Activated CD4-positive, alpha-beta T cell treated with anti-CD3 and anti-CD28 coated beads, Interleukin-2, amount 10 ng/mL, durations not matched to agents 24 days and 14 days (primary cell): ENCODE data around the gene FAF1. TPM values are rescaled to one million over a fixed set of nuclear protein-coding genes. Genes with fewer than 3 reads are reported as not detected.
"Not testable (repeated sequence)": the region's sequence is repeated elsewhere in the genome, so short reads cannot be mapped to it uniquely, and the experiment has no call there.

Source experiments
- DNase-seq: peaks from one replicate; pipeline ENCODE4 v3.0.0; 2022
- H3K27ac Mint-ChIP-seq: one replicate; pipeline ENCODE4 v1.8.0; 2022; ENCODE audit warnings: mild to moderate bottlenecking, mixed read lengths
- H3K27me3 Mint-ChIP-seq: one replicate; pipeline ENCODE4 v1.8.0; 2022; ENCODE audit warnings: mixed read lengths
- H3K36me3 Mint-ChIP-seq: one replicate; pipeline ENCODE4 v1.8.0; 2022; ENCODE audit warnings: low read depth, mild to moderate bottlenecking, mixed read lengths
- H3K4me1 Mint-ChIP-seq: one replicate; pipeline ENCODE4 v1.8.0; 2021; ENCODE audit warnings: mixed read lengths
- H3K4me3 Mint-ChIP-seq: one replicate; pipeline ENCODE4 v1.8.0; 2022; ENCODE audit warnings: mild to moderate bottlenecking, moderate library complexity, mixed read lengths
- H3K9me3 Mint-ChIP-seq: one replicate; pipeline ENCODE4 v1.8.0; 2021; ENCODE audit warnings: mixed read lengths
- intact Hi-C: fragments of 100-400 bp; cut with micrococcal nuclease; formaldehyde crosslinking; loops from one replicate; pipeline ENCODE4 v1.15.1; 2023
- total RNA-seq: library from RNA; stranded (reverse); gene quantifications from 2 replicates; pipeline ENCODE4 v1.2.3, GENCODE V29; 2022

FAF1 gene
- total RNA-seq, 1 donor from 2014 or later = 63.7 TPM

DNA sequence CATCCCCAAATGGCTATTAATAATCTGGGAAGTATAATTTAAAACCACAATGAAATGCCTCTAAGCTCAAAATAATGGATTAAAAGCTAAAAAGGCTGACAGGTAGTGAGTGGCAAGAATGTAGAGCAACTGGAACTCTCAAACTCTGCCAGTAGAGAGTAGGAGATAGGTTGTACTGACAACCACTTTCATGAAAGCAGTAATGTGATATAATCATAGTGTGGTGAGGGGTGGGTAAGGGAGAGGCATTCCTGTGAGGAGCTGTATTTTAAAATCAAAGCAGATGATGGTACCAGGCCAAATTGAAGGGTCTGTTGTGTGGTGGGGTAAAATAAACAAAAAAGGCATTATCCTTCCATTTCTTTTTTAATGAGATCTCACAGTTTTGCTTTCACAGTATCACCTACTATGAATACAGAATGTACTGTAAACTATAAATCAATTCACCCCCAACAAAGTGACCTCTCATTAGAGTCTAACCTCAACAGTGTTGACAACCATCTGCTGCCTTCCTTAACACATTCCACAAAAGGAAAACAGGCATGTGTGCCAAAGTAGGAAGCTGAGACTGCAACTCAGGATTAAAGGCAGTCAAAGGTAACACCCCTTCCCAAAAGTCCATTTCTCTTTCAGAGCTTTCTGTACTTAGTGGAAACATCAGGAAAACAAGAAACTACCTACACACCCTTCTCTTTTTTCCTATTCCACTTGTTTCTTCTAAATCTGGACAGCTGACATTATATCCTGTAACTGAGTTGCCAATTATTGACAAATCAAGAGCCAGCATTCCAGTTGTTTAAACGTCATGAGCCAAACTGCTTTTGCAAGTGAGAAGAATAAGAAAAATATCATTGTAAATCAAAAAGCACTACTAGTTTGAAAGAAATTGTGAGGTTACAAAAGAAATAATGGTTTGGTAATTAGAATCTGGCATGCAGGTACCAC lies 130.8 kb downstream of the FAF1 start:
- H3K27ac Mint-ChIP-seq = no peak overlapping the region
- H3K27me3 Mint-ChIP-seq = no peaks in the 10 kb centered on the region
- H3K9me3 Mint-ChIP-seq = peaks cover 3% of the 10 kb centered on the region
- intact Hi-C loops = no loop called here
- H3K4me1 Mint-ChIP-seq = peaks cover 5% of the 10 kb centered on the region
- no peak for DNase-seq
- peaks cover 5% of the 10 kb centered on the region for H3K36me3 Mint-ChIP-seq
- no peak overlapping the region for H3K4me3 Mint-ChIP-seq

DNA sequence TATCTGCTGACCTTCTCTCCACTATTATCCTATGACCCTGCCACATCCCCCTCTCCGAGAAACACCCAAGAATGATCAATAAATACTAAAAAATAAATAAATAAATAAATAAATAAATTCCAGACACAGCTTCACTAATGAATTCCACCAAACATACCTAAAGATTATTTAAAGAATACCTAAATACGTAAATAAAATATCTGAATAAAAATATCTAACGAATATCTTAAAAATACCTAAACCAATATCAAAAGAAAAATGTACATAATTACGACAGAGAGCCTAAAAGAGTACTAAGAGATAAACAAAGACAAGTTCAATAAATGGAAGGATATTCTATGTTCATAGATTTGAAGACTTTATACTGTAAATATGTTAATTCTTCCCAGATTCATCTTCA lies 132.5 kb downstream of the FAF1 start:
- Mint-ChIP-seq H3K4me3 (no peak overlapping the region), H3K36me3 (no peaks in the 10 kb centered on the region), H3K4me1 (no peaks in the 10 kb centered on the region), H3K27ac (no peak overlapping the region), H3K27me3 (no peaks in the 10 kb centered on the region), H3K9me3 (no peaks in the 10 kb centered on the region)
- intact Hi-C loops = no loop called here
- DNase-seq = no peak

DNA sequence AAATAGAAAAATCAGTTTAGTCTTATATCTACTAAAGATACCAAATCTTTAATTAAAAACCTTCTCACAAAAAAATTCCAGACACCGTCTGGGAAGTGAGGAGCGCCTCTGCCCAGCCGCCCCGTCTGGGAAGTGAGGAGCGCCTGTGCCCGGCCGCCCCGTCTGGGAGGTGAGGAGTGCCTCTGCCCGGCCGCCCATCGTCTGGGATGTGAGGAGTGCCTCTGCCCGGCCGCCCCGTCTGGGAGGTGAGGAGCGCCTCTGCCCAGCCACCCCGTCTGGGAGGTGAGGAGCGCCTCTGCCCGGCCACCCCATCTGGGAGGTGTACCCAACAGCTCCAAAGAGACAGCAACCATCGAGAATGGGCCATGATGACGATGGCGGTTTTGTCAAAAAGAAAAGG lies 133.3 kb downstream of the FAF1 start:
- H3K27ac Mint-ChIP-seq, H3K4me3 Mint-ChIP-seq, intact Hi-C loops, DNase-seq, H3K36me3 Mint-ChIP-seq, H3K9me3 Mint-ChIP-seq, H3K4me1 Mint-ChIP-seq, H3K27me3 Mint-ChIP-seq: not testable (repeated sequence)

DNA sequence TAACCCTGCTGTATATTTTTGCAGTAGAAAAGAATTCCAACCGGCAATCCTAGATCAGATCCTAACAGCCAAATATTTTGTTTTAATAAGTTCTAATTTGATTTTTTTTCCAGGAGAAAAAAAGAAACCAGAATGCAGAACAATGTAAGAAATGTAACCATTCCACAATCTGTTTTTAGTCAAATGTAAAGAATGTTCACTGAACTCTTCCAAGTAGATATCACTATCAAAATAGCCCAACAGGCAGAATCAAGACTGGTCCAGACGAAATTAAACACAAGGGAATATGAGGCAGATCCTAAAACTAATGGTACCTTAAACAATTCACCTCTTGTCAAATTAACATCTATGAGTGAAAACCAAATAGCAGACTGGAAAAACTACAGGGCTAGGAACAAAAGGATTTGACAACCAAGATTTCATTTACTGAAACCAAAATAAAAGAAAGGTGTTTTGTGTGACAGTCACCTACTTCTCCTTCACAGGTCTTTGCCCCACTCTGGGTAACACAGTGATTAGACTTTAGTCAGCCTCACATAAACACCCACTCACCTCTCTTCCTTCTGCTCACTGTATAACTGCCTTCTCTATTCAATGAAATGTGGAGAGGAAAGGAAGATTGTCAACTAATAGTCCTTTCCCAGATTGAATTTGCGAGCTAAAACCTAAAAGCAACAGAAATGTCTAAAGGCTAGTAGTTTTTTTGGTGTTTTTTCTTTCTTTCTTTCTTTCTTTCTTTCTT lies 137.9 kb downstream of the FAF1 start:
- no peak overlapping the region for H3K27ac Mint-ChIP-seq
- no peaks in the 10 kb centered on the region for H3K36me3 Mint-ChIP-seq
- intact Hi-C loops = no loop called here
- no peak overlapping the region for H3K4me3 Mint-ChIP-seq
- H3K4me1 Mint-ChIP-seq = no peaks in the 10 kb centered on the region
- DNase-seq = no peak
- H3K9me3 Mint-ChIP-seq = no peaks in the 10 kb centered on the region
- no peaks in the 10 kb centered on the region for H3K27me3 Mint-ChIP-seq

DNA sequence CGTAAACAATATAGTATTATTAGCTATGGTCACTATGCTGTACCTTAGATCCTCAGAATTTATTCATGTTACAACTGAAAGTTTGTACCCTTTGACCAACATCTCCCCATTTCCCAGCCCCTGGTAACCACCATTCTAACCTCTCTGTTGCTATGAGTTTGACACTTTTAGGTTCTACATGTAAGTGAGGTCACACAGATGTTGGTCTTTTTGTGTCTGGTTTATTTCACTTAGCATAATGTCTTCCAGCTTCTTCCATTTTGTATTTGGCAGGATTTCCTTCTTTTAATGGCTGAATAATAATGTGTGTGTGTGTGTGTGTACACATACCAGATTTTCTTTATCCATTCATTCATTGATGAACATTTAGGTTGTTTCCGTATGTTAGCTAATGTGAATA lies 139.5 kb downstream of the FAF1 start:
- Mint-ChIP-seq H3K4me3 (no peak overlapping the region), H3K27me3 (no peaks in the 10 kb centered on the region), H3K27ac (no peak overlapping the region), H3K4me1 (no peaks in the 10 kb centered on the region), H3K36me3 (no peaks in the 10 kb centered on the region), H3K9me3 (no peaks in the 10 kb centered on the region)
- intact Hi-C loops = no loop called here
- DNase-seq = no peak

DNA sequence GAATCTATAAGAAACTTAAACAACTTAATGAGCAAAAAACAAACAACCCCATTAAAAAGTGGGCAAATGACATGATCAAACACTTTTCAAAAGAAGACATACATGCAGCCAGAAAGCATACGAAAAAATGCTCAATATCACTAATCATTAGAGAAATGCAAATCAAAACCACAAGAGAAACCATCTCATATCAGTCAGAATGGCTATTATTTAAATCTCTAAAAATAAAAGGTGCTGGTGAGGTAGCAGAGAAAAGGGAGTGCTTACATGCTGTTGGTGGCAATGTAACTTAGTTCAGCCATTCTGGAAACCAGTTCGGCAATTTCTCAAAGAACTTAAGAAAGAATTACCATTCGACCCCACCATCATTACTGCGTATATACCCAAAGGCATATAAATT lies 147.7 kb downstream of the FAF1 start:
- H3K4me1 Mint-ChIP-seq = peaks cover 2% of the 10 kb centered on the region
- DNase-seq = no peak
- peaks cover 9% of the 10 kb centered on the region for H3K36me3 Mint-ChIP-seq
- peaks cover 24% of the 10 kb centered on the region for H3K9me3 Mint-ChIP-seq
- no peaks in the 10 kb centered on the region for H3K27me3 Mint-ChIP-seq
- intact Hi-C loops = no loop called here
- H3K4me3 Mint-ChIP-seq = no peak overlapping the region
- no peak overlapping the region for H3K27ac Mint-ChIP-seq

DNA sequence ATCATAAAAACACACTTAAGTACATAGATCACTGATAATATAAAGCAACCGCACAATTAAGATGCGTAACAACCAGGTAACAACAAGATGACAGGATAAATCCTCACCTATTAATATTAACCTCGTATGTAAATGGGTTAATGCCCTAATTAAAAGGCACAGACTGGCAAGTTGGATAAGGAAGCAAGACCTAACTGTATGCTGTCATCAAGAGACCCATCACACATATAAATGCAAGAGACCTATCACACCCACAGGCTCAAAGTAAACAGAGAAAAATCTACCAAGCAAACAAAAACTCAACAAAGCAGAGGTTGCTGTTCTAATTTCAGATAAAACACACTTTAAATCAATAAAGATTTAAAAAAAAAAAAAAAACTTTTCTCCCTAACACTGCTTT lies 151.8 kb downstream of the FAF1 start:
- no peak for DNase-seq
- H3K4me1 Mint-ChIP-seq = peaks cover 2% of the 10 kb centered on the region
- H3K27ac Mint-ChIP-seq = no peak overlapping the region
- peaks cover 31% of the 10 kb centered on the region for H3K9me3 Mint-ChIP-seq
- intact Hi-C loops = no loop called here
- no peaks in the 10 kb centered on the region for H3K27me3 Mint-ChIP-seq
- H3K36me3 Mint-ChIP-seq = peaks cover 16% of the 10 kb centered on the region
- no peak overlapping the region for H3K4me3 Mint-ChIP-seq

DNA sequence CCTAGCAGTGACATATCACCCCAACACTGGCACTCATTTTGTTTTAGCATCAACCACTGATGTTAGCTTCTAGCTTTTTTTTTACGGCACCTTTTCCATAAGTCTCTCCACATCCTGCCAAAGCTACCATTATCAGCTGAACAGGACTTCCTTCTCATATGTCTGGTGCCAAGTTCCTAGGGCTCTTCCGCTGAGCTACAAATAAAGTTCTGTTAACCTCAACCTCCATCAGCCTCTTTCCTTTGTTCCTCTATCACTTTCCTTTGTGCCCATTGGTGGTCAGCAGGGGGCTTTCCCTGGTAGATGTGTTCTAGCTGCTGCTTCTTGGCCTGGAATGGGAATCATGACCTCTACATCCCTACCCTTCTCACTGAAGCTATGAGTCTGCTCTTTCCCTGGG lies 163.8 kb downstream of the FAF1 start:
- intact Hi-C loops = no loop called here
- Mint-ChIP-seq H3K4me1 (peaks cover 2% of the 10 kb centered on the region), H3K4me3 (no peak overlapping the region)

DNA sequence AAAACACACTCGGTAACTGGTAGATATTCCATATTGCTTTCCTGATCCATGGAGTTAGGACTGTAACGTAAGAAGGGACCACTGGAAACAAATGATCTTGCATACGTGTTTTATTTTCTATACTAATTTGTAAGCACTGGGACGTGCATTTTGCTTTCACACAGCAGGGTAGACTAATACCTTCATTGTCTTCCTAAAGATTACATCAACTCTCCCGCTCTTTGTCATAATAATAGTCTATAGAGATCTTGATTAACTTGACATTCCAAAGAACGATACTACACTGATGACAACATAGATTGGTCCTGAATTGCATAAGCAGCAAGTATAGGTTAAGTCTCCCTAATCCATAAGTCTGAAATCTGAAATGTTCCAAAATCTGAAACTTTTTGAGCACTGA lies 166.5 kb downstream of the FAF1 start:
- no peaks in the 10 kb centered on the region for H3K27me3 Mint-ChIP-seq
- H3K36me3 Mint-ChIP-seq = no peaks in the 10 kb centered on the region
- no peak for DNase-seq
- H3K4me3 Mint-ChIP-seq = no peak overlapping the region
- H3K9me3 Mint-ChIP-seq = no peaks in the 10 kb centered on the region
- H3K4me1 Mint-ChIP-seq = peaks cover 2% of the 10 kb centered on the region
- intact Hi-C loops = no loop called here
- H3K27ac Mint-ChIP-seq = no peak overlapping the region

More for the DNA sequence above, 163.8 kb downstream of the FAF1 start:
- Mint-ChIP-seq H3K9me3 (no peaks in the 10 kb centered on the region), H3K36me3 (no peaks in the 10 kb centered on the region), H3K27ac (no peak overlapping the region), H3K27me3 (no peaks in the 10 kb centered on the region)
- no peak for DNase-seq

DNA sequence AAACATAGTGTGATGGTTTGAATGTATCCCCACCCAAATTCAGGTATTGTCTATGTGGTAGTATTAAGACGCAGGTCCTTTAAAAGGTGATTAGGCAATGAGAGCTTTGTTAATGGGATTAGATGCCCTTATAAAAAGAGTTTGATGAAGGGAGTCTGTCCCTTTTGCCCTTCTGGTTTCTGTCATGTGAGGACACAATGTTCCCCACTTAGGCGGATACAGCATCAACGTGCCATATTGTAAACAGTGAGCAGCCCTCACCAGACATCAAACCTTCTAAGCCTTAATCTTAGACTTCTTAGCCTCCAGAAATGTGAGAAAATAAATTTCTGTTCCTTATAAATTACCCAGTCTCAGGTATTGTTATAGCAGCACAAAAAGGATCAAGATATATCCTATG lies 172.8 kb downstream of the FAF1 start:
- no peak for DNase-seq
- H3K9me3 Mint-ChIP-seq = no peaks in the 10 kb centered on the region
- peaks cover 4% of the 10 kb centered on the region for H3K4me1 Mint-ChIP-seq
- no peak overlapping the region for H3K4me3 Mint-ChIP-seq
- H3K27ac Mint-ChIP-seq = no peak overlapping the region
- no peaks in the 10 kb centered on the region for H3K27me3 Mint-ChIP-seq
- H3K36me3 Mint-ChIP-seq = peaks cover 17% of the 10 kb centered on the region
- intact Hi-C loops = no loop called here

DNA sequence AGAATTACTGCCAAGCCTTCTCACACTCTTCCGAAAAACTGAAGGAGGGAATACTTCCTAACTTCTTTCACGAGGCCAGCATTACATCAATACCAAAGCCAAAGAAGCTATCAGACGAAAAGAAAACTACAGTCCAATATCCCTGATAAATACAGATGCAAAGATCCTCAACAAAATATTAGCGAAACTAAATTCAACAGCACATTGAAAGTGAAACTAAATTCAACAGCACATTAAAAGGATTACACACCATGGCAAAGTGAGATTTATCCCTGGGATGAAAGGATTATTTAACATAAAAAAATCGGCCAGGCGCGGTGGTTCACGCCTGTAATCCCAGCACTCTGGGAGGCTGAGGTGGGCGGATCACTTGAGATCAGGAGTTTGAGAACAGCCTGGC lies 176.8 kb downstream of the FAF1 start:
- H3K27ac Mint-ChIP-seq = no peak overlapping the region
- H3K4me3 Mint-ChIP-seq = no peak overlapping the region
- no peaks in the 10 kb centered on the region for H3K27me3 Mint-ChIP-seq
- intact Hi-C loops = no loop called here
- H3K9me3 Mint-ChIP-seq = no peaks in the 10 kb centered on the region
- peaks cover 4% of the 10 kb centered on the region for H3K4me1 Mint-ChIP-seq
- no peak for DNase-seq
- H3K36me3 Mint-ChIP-seq = peaks cover 25% of the 10 kb centered on the region

DNA sequence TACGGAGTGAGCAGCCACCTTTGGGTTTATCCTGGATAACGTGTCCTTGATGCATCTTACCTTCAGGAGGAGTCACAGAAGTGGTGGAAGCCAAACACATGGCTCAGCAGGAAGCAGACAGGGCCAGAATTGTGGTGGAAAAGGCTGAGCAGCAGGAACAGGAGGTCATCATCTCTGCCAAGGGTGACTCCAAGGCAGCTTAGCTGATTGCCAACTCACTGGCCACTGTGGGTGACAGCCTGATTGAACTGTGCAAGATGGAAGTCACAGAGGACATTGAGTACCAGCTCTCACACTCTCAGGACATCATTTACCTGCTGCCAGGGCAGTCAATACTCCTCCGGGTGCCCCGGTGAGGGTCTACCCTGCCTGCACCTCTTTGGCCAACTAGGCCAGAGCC lies 179.3 kb downstream of the FAF1 start:
- intact Hi-C loops = no loop called here
- Mint-ChIP-seq H3K9me3 (no peaks in the 10 kb centered on the region), H3K36me3 (peaks cover 20% of the 10 kb centered on the region), H3K4me3 (no peak overlapping the region), H3K4me1 (peaks cover 4% of the 10 kb centered on the region), H3K27me3 (no peaks in the 10 kb centered on the region), H3K27ac (no peak overlapping the region)
- no peak for DNase-seq

DNA sequence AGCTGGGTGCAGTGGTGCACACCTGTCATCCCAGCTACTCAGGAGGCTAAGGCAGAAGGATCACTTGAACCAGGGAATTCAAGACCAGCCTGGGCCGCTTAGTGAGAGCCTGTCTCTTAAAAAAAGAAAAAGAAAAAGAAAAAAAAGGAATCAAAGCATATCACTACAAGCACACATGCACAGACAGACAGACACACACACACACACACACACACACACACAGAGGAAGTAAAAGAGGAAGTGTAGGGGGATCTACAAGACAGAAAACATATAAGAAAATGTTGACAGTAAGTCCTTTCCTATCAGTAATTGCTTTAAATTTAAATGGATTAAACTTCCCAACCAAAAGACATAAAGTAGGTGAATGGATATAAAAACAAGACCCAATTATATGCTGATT lies 180.3 kb downstream of the FAF1 start:
- H3K27ac Mint-ChIP-seq = no peak overlapping the region
- peaks cover 4% of the 10 kb centered on the region for H3K4me1 Mint-ChIP-seq
- peaks cover 16% of the 10 kb centered on the region for H3K36me3 Mint-ChIP-seq
- no peaks in the 10 kb centered on the region for H3K27me3 Mint-ChIP-seq
- DNase-seq = no peak
- intact Hi-C loops = loop anchor here (10.0 kb wide), 2 partner anchors 185 to 265 kb away; partner anchors contain the start of gene FAF1
- H3K9me3 Mint-ChIP-seq = no peaks in the 10 kb centered on the region
- no peak overlapping the region for H3K4me3 Mint-ChIP-seq

DNA sequence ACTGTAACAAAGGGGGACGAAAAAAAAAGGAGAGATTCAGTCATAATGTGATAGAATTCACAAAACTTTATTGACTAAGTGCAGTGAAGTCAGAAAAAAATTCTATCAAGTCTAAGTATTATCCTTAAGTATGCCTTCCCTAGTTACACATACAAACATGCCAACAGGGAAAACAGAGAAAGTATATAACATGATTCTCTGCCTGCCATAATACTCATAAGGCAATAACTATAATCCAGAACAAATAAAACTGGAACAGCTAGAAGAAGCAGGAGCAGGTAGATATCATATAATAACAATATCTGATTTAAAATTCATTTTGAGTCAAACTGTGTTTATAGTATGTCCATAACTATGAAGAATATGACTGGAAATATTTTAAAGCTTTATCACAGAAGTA lies 184.3 kb downstream of the FAF1 start:
- no peak for DNase-seq

More for the DNA sequence above, 184.3 kb downstream of the FAF1 start:
- no peak overlapping the region for H3K4me3 Mint-ChIP-seq
- no peaks in the 10 kb centered on the region for H3K9me3 Mint-ChIP-seq
- no peaks in the 10 kb centered on the region for H3K27me3 Mint-ChIP-seq
- intact Hi-C loops = loop anchor here (10.0 kb wide), 2 partner anchors 189 to 269 kb away; partner anchors contain the start of gene FAF1
- H3K36me3 Mint-ChIP-seq = peaks cover 8% of the 10 kb centered on the region
- H3K27ac Mint-ChIP-seq = no peak overlapping the region
- peaks cover 2% of the 10 kb centered on the region for H3K4me1 Mint-ChIP-seq
